Motor neuron (in vitro differentiated cells): ENCODE measurements around the gene GALNT12. TPM values are rescaled to one million over a fixed set of nuclear protein-coding genes. Genes with fewer than 3 reads are reported as not detected.

Source experiments
- ATAC-seq, 8 experiments: fragments of 200-7000 bp; cut with Tn5 transposase; replicated peaks in 6 of 8; 2 replicates each; pipeline ENCODE4 v1.8.0; 2021; ENCODE audit warnings: mild to moderate bottlenecking in 8 of 8, moderate library complexity in 8 of 8
- H3K27ac ChIP-seq, 2 donors: fragments of 250-450 bp; sonication (Bioruptor Pico); 2 replicates each; pipeline ENCODE4 v1.9.0; 2021; ENCODE audit warnings: antibody characterized with exemption in 2 of 2, mild to moderate bottlenecking in 2 of 2, moderate library complexity in 1 of 2
- H3K4me1 ChIP-seq, 2 donors: fragments of 250-450 bp; sonication (Bioruptor Pico); replicated peaks in 1 of 2; 2 replicates each; pipeline ENCODE4 v1.6.1; 2021; ENCODE audit warnings: antibody characterized with exemption in 2 of 2, mild to moderate bottlenecking in 2 of 2, moderate library complexity in 1 of 2
- H3K4me3 ChIP-seq, 5 donors: fragments of 250-450 bp; sonication (Bioruptor Pico); 2 replicates each; pipeline ENCODE4 v1.9.0; 2021; ENCODE audit warnings: antibody characterized with exemption in 5 of 5, mild to moderate bottlenecking in 5 of 5, moderate library complexity in 4 of 5
- WGBS, 10 experiments: fragments of 450-650 bp; shearing (Covaris generic); methylation state at CpG; one replicate each; pipeline ENCODE4 v1.0.0; 2022; 5-methylcytosine and 5-hydroxymethylcytosine counted together
- in situ Hi-C, 9 experiments: fragments of 400-800 bp; cut with MboI; loops; one replicate each; pipeline ENCODE4 v1.15.0; 2021; ENCODE audit warnings: low sequenced_read_pairs in 9 of 9, low pct_unique_long_range_greater_than_20kb in 2 of 9; ENCODE audit not compliant: unreplicated experiment in 9 of 9
- total RNA-seq, 8 experiments: library from RNA; unstranded; fragments of 300-600 nt; gene quantifications; 2 replicates each; pipeline versions ENCODE4 v1.2.3 to v1.2.4, GENCODE V29; 2022

GALNT12 gene
- total RNA-seq, 8 experiments from 2014 or later: 0.96 to 397 (median 2.4) TPM

DNA sequence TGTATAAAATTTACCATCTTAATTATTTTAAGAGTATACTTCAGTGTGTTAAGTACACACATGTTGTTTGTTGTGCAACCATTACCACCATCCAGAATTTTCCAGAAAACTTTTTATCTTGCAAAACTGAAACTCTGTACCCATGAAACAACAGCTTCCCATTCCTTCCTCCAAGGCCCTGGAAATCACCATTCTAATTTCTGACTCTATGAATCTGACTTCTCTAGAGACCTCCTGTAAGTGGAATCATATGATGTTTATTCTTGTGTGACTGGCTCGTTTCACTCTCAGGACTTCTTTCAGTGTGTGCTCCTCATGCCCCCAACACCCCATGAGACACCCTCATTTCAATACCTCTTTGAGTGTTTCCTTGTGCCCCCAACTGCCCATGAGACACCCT is 75.8 kb downstream of the GALNT12 start:
- H3K27ac ChIP-seq: no peak overlapping the region
- 0 to 50% (median 13%) methylated on average over 1 of the region's 1 CpG; no CpG with 5 or more reads in 7 of the 10 experiments for WGBS, 10 experiments
- H3K4me3 ChIP-seq: no peak overlapping the region
- no peaks in the 10 kb centered on the region for H3K4me1 ChIP-seq
- in situ Hi-C loops: no loop called here
- ATAC-seq: no peak

DNA sequence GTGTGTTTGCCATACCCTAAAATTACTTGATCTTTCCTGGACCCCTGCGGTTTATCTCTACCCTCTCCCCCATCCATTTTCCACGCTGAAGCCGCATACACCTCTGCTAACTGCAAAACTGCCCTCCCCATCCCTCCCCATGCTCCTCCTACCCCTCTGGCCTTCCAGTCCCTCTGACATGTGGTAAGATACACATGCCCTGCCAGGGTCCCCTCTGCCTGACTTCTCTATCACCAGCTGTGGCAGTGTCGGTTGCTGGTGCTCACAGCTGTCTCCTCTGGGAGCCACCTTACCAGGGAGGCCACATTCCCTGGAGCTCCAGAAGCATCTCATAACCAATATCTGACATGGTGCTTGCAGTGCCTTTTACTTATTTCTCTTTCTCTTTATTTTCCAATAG is 77.4 kb downstream of the GALNT12 start:
- H3K4me3 ChIP-seq: no peak overlapping the region
- H3K4me1 ChIP-seq: no peaks in the 10 kb centered on the region
- no peak for ATAC-seq
- in situ Hi-C loops: no loop called here
- H3K27ac ChIP-seq: no peak overlapping the region
- WGBS, 10 experiments: 72 to 100% (median 83%) methylated on average over 1 to 4 of the region's 4 CpGs; no CpG with 5 or more reads in 5 of the 10 experiments

GRCh38 chr9:98885575-98886295 is 78.3 kb downstream of the GALNT12 start:
- H3K4me1 ChIP-seq: no peaks in the 10 kb centered on the region
- WGBS, 10 experiments: 63 to 100% (median 92%) methylated on average over 1 to 5 of the region's 5 CpGs
- no peak overlapping the region for H3K4me3 ChIP-seq
- ATAC-seq: no peak
- no peak overlapping the region for H3K27ac ChIP-seq
- in situ Hi-C loops: no loop called here

GRCh38 chr9:98886691-98887229 is 79.3 kb downstream of the GALNT12 start:
- Histone ChIP-seq H3K27ac (no peak overlapping the region), H3K4me1 (no peaks in the 10 kb centered on the region), H3K4me3 (no peak overlapping the region)
- no peak for ATAC-seq
- 25 to 100% (median 67%) methylated on average over 1 to 5 of the region's 6 CpGs; no CpG with 5 or more reads in 1 of the 10 experiments for WGBS, 10 experiments
- in situ Hi-C loops: no loop called here

- WGBS, 10 experiments: 25 to 100% (median 69%) methylated on average over 1 to 6 of the region's 6 CpGs
- in situ Hi-C loops: no loop called here
- Histone ChIP-seq H3K4me3 (no peak overlapping the region), H3K4me1 (no peaks in the 10 kb centered on the region), H3K27ac (no peak overlapping the region)
- ATAC-seq: peak in 3 of 8 experiments; percentile 12 to 35 (median 12)
Measured at GRCh38 chr9:98887918-98888510, 80.5 kb downstream of the GALNT12 start.

DNA sequence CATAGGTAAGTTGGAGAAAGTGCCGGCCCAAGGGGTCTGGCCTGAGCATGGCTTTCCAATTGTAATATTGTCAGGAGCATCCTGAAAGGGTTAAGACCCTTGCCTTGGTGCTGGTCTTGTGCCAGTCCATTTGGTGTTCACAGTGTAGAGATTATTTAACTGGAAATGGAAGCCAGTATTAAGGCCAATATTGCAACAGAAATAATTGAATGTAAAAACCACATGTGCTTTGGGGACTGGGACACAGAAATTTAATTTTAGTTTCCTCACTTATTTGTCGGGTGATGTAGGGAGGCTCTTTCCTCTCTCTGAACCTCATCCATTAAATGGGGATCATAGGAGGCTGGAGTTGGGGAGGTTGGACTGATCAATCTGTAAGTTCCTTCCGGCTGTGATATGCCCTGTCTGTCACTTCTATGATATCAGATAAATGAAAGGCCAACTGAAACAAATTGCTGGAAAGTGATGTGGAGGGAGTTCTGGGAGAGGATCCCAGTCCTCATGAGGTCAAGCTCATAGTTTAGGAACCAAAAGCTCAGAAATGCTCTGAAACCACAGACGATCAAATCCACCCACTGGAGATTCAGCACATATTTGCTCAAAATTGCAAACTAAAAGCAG is 81.4 kb downstream of the GALNT12 start:
- no peak for ATAC-seq
- no peaks in the 10 kb centered on the region for H3K4me1 ChIP-seq
- no peak overlapping the region for H3K27ac ChIP-seq
- 15 to 100% (median 80%) methylated on average over 1 to 3 of the region's 4 CpGs for WGBS, 10 experiments
- H3K4me3 ChIP-seq: no peak overlapping the region
- in situ Hi-C loops: no loop called here

- in situ Hi-C loops: no loop called here
Measured at GRCh38 chr9:98890256-98890655, 82.8 kb downstream of the GALNT12 start.

GRCh38 chr9:98892288-98892687 is 84.8 kb downstream of the GALNT12 start:
- Histone ChIP-seq H3K27ac (no peak overlapping the region), H3K4me3 (no peak overlapping the region), H3K4me1 (no peaks in the 10 kb centered on the region)
- ATAC-seq: peak in 3 of 8 experiments; percentile 61 to 73 (median 67)
- in situ Hi-C loops: no loop called here
- WGBS, 10 experiments: 0 to 100% (median 40%) methylated on average over 1 of the region's 1 CpG; no CpG with 5 or more reads in 2 of the 10 experiments

More at GRCh38 chr9:98890256-98890655, 82.8 kb downstream of the GALNT12 start:
- H3K27ac ChIP-seq: no peak overlapping the region
- WGBS, 10 experiments: 42 to 100% (median 78%) methylated on average over 1 to 5 of the region's 7 CpGs; no CpG with 5 or more reads in 3 of the 10 experiments
- H3K4me3 ChIP-seq: no peak overlapping the region
- ATAC-seq: no peak
- H3K4me1 ChIP-seq: no peaks in the 10 kb centered on the region

DNA sequence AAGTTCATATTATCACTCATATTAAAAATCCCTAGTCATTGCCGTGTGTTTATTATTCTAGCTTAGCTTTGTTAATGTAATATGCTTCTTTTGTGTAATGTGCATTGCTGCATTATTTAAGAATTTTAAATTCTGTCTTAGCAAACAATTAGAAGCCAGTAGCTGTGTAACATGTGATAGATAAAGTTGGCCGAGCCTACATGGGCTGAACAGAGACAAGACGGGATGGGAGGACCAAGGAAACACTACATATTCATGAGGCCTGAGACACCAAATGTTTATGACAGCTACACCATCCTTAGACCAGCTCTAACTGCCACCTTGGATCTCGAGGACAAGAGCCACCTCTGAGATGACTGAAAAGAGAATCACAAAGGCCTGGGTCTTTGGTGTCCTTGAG is 85.2 kb downstream of the GALNT12 start:
- Histone ChIP-seq H3K4me3 (no peak overlapping the region), H3K4me1 (no peaks in the 10 kb centered on the region), H3K27ac (no peak overlapping the region)
- WGBS, 10 experiments: 0 to 100% (median 53%) methylated on average over 1 to 4 of the region's 4 CpGs; no CpG with 5 or more reads in 1 of the 10 experiments
- in situ Hi-C loops: no loop called here
- peak in 3 of 8 experiments; percentile 89 to 95 (median 95) for ATAC-seq

DNA sequence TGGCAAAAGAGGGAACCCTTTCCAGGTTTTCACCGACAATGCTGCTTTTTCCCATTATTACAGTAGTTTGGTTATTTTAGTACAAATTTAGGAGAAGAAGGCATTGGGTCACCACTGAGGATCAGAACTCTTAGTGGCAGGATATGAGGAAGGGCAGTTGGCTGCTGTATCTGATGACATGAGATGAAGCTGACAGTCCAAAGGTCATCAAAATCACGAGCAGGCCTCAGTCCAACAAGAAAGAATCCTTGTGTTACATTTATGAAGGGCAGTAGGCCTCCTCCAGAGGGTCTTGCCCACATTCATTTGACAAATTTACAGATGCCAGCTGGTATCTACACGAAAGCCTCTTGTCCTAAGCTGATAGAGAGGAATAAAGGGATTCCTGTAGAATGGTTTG is 86.7 kb downstream of the GALNT12 start:
- 50 to 100% (median 65%) methylated on average over 1 to 3 of the region's 3 CpGs; no CpG with 5 or more reads in 4 of the 10 experiments for WGBS, 10 experiments
- ATAC-seq: no peak
- Histone ChIP-seq H3K27ac (no peak overlapping the region), H3K4me1 (no peaks in the 10 kb centered on the region), H3K4me3 (no peak overlapping the region)
- in situ Hi-C loops: no loop called here

DNA sequence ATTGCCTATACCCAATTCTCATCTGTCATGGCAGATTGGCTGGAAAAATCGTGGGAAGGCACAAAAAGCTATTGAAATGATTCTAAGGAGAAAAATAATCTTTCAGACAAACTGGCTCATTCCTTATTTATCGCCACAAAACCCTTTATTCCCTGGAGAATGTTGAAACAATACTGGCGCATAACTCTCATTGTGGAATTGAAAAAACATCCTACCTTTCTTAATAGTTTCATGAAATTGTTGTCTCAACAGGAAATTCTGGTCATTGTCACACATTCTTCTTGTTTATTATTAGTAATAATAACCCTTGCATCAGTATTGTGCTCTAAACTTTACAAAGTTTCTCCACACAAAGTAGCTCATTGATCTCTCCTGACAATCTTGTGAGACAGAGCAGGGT is 87.3 kb downstream of the GALNT12 start:
- in situ Hi-C loops: no loop called here
- 14 to 100% (median 74%) methylated on average over 1 to 3 of the region's 3 CpGs for WGBS, 10 experiments
- Histone ChIP-seq H3K27ac (no peak overlapping the region), H3K4me1 (no peaks in the 10 kb centered on the region), H3K4me3 (no peak overlapping the region)
- ATAC-seq: no peak

GRCh38 chr9:98896632-98897031 is 89.2 kb downstream of the GALNT12 start:
- no peaks in the 10 kb centered on the region for H3K4me1 ChIP-seq
- WGBS, 10 experiments: 67 to 100% (median 85%) methylated on average over 1 to 2 of the region's 2 CpGs; no CpG with 5 or more reads in 2 of the 10 experiments
- ATAC-seq: no peak
- H3K4me3 ChIP-seq: no peak overlapping the region
- in situ Hi-C loops: no loop called here
- H3K27ac ChIP-seq: no peak overlapping the region

GRCh38 chr9:98897745-98898144 is 90.3 kb downstream of the GALNT12 start:
- no peak overlapping the region for H3K27ac ChIP-seq
- 0 to 100% (median 77%) methylated on average over 1 of the region's 1 CpG for WGBS, 10 experiments
- H3K4me1 ChIP-seq: no peaks in the 10 kb centered on the region
- no peak overlapping the region for H3K4me3 ChIP-seq
- in situ Hi-C loops: no loop called here
- no peak for ATAC-seq
